OCI-LY7 (cell line): ENCODE results near the gene GALNT2.

ENCODE experiments used
- EZH2phosphoT487 ChIP-seq: fragments of 200-600 bp; sonication (generic); IDR thresholded peaks from 2 replicates; pipeline ENCODE4 v1.6.1; 2018; ENCODE audit warnings: low read depth, borderline replicate concordance, mild to moderate bottlenecking, mixed run types, antibody characterized with exemption, low read length, moderate library complexity, mixed read lengths
- TF ChIP-seq, protein P1 (sequence below): fragments of 200-600 bp; sonication (generic); conservative IDR thresholded peaks from 2 replicates; pipeline ENCODE4 v1.5.1; 2014; ENCODE audit warnings: mild to moderate bottlenecking, antibody characterized with exemption, low read length, moderate library complexity, mixed read lengths

DNA sequence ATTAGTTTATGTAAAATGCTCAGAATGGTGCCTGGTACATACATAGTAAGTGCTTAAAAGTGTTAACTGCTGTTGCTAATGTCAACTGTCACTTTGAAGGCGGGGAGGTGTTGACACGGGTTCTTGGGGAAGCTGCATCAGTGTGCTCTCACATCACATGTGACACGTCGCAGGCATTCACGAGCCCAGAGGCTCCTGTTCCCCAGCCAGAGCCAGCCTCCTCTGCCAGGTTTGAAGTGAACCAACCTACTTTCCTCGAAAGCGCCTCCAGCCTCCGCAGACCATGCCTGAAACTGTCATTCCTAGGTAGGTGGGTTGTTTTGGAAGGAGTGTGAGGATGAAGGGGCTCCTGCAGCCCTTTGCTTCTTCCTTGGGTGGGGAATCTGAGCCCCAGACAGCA, 13.8 kb downstream of the GALNT2 start:
- TF ChIP-seq, protein P1, sequence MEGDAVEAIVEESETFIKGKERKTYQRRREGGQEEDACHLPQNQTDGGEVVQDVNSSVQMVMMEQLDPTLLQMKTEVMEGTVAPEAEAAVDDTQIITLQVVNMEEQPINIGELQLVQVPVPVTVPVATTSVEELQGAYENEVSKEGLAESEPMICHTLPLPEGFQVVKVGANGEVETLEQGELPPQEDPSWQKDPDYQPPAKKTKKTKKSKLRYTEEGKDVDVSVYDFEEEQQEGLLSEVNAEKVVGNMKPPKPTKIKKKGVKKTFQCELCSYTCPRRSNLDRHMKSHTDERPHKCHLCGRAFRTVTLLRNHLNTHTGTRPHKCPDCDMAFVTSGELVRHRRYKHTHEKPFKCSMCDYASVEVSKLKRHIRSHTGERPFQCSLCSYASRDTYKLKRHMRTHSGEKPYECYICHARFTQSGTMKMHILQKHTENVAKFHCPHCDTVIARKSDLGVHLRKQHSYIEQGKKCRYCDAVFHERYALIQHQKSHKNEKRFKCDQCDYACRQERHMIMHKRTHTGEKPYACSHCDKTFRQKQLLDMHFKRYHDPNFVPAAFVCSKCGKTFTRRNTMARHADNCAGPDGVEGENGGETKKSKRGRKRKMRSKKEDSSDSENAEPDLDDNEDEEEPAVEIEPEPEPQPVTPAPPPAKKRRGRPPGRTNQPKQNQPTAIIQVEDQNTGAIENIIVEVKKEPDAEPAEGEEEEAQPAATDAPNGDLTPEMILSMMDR = no peak
- TF ChIP-seq EZH2phosphoT487 = no peak
